ENCODE results near the gene ELF2.
"Not testable (repeated sequence)": the region's sequence is repeated elsewhere in the genome, so short reads cannot be mapped to it uniquely, and the experiment has no call there.

ELF2 gene

GRCh38 chr4:139009702-139010101 is 167.3 kb downstream of the ELF2 start:
- no peak for DNase-seq (ENCODE audit: low read depth, low spot score)
- H3K4me3 ChIP-seq (ENCODE audit: low read length) = no peak overlapping the region

GRCh38 chr4:139008278-139008677 is 168.7 kb downstream of the ELF2 start:
- not testable (repeated sequence) for DNase-seq (ENCODE audit: low read depth, low spot score); H3K4me3 ChIP-seq (ENCODE audit: low read length)

GRCh38 chr4:139007640-139008039 is 169.4 kb downstream of the ELF2 start:
- no peak overlapping the region for H3K4me3 ChIP-seq (ENCODE audit: low read length)
- DNase-seq (ENCODE audit: low read depth, low spot score) = no peak
